Stimulated activated CD4-positive, alpha-beta T cell treated with anti-CD3 and anti-CD28 coated beads, TNF-alpha, amount 100 ng/mL, for 24 hours (primary cell): ENCODE data around the gene PSMA7.
"Not testable (repeated sequence)": the region's sequence is repeated elsewhere in the genome, so short reads cannot be mapped to it uniquely, and the experiment has no call there.

Experiments
- DNase-seq, 3 experiments: peaks; one replicate each; pipeline ENCODE4 v3.0.0-alpha.2; 2020; ENCODE audit warnings: low read depth in 3 of 3

The PSMA7 gene

DNA sequence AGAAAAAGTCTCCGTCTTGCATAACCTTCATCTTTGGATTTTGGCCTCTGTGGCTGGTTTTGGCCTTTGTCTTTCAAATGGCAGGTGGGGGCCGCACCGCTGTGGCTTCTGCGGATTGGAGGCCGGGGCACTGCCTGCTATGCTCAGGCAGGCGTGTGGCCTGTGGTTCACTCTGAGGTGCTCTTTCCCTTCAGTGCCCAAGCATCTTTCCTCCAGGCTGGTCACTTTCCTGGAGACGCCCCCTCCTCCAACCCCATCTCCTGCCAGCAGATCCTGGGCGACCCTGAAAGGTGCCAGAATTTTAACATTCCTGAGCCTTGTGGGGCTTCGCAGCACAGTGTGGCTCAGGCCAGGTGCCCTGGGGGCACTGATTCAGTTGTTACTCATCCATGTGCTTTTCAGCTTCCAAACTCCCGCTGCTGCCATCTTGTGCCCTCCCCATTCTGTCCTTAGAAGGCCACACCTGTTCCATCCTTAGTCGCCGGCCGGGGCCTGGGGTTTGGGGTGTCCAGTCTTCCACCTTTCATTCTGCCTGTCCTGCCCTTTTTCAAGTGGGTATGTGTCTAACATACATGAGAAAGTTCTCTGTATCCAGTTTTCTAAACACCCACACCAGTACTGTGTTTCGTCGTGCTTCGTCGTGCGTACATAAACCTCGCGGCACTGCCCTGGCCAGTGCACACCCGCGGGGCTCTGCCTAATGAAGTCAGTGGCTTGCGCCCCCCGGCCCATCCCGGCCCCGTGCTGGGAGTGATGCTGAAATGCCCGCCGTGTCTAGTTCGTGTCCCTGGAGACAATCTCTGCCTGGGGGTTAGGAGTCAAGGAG is 12.4 kb upstream of the PSMA7 start:
- no peak for DNase-seq

GRCh38 chr20:62151835-62152364 is 8.7 kb upstream of the PSMA7 start:
- no peak for DNase-seq

DNA sequence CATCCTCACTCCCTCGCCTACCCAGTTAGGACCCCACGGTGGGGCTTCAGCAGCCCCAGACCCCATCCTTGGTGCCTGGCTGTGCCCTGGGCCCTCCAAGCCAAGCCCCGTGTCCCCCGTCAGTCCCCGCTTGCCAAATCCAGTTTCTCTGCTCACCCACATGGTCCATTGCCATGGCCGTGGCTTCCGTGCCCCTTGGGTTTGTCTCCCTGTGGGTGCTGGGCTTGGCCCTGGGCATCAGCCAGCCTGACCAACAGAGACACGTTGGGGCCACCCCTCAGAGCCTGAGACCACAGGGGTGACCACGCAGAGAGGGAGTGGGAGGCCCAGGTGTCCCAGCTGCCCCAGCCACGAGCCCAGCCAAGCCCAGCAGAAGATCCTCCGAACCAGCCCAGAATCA is 8.0 kb upstream of the PSMA7 start:
- DNase-seq, result no peak

GRCh38 chr20:62150310-62150575 is 7.0 kb upstream of the PSMA7 start:
- DNase-seq, result no peak

DNA sequence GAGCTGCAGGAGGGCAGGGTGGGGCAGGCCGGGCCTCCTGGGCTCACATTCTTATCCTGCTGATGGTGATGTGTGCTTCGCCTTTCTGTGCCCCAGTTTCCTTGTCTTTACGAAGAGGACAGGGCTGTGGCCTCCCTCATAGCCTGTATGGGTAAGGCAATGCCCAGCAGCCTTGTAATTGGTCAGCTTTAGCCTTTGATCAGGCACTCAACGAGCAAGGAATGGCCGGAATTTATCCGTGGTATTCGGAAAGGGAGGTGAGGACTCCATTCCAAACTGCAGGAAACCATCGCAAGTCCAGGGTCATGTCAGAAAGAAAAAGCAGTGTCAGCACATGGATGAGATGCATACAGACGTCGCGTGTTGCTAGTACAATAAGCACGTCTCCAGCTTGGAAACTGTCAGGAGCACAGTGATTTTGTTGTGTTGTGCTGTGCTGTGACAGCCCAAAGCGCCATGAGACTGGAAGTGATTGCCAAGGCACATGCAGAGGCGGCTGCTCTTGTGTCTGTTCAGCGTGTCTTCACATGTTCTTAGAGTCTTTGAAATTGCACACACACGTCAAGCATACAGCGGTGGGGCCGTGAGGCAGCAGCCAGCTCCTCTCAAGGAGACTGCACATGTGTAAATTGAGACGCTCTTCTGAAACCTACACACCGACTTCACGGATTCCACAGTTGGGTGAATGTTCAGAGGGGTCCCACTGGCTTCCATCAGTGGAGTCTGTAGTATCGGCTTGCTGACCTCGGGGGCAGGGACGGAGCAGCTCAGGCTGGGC is 6.5 kb upstream of the PSMA7 start:
- no peak for DNase-seq

DNA sequence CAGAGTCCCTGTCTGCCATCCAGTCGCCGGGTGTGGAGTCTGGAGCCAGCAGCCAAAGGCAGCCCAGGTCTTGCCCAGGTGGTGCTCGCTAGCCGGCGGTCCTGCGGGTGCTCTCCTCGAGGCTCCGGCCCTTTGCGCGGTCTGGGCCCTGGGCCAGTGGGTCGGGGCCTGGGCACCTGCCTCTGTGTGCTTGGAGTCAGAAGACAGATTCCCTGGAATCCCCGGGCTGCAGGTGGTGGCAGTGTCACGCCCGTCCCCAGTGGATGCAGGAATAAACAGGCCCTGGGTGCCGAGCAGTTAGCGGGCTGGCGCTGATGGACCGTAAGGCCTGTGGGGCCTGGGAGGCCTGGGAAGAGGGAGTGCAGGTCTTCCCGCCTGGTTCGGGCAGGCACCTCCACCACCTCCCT is 5.7 kb upstream of the PSMA7 start:
- no peak for DNase-seq

- DNase-seq, result not testable (repeated sequence)
These were observed 5.2 kb upstream of the PSMA7 start for GRCh38 chr20:62148383-62148782.

DNA sequence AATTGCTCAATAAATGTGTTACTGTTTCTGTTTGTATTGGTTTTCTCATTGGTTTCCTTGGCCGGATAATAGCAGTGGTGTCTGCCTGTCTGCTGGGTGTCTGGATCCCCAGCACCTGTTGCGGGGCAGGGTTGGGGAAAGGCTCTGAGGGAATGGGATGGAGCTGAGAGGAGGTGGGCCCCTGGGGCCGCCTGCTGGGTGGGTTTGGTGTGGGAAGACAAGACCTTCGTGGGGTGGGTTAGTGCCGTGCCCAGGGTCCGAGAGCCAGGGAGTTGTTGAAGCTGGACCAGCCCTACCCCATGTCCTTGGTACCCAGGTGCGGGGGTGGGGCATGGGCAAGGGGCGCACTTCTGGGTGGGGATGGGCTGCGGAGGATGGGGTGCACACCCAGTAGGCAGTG is 4.3 kb upstream of the PSMA7 start:
- DNase-seq, result no peak

GRCh38 chr20:62147125-62147524 is 3.9 kb upstream of the PSMA7 start:
- no peak for DNase-seq

DNA sequence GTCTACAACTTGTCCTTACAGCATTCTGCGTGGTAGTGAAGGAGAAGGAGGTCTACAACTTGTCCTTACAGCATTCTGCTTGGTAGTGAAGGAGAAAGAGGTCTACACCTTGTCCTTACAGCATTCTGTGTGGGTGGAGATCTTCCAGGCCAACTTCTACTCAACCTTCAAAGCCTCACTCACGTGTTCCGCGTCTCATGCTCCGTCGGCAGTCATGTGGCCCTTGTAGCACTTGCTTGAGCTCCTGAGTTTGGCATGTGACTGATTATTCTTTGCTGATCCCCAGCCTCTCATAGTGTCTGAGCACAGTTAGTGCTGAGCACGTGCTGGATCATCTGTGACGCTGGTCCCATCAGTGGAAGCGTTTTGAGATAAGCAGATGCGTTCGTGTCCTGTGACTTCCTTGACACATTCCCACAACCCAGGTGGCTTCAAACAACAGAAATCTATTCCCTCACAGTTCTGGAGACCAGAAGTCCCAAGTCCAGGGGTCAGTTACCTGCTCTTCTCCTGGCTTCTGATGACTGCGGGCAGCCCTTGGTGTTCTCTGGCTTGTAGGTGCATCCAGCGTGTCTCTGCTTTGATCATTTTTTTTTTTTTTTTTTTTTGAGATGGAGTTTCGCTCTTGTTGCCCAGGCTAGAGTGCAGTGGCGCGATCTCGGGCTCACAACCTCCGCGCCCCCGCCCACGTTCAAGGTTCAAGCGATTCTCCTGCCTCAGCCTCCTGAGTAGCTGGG is 3.0 kb upstream of the PSMA7 start:
- no peak for DNase-seq

- no peak for DNase-seq
These were observed 2.5 kb upstream of the PSMA7 start for GRCh38 chr20:62145688-62146018.

GRCh38 chr20:62143957-62144825 is 997 bp upstream of the PSMA7 start:
- DNase-seq, result peak in 2 of 3 experiments; percentile 50 to 65

DNA sequence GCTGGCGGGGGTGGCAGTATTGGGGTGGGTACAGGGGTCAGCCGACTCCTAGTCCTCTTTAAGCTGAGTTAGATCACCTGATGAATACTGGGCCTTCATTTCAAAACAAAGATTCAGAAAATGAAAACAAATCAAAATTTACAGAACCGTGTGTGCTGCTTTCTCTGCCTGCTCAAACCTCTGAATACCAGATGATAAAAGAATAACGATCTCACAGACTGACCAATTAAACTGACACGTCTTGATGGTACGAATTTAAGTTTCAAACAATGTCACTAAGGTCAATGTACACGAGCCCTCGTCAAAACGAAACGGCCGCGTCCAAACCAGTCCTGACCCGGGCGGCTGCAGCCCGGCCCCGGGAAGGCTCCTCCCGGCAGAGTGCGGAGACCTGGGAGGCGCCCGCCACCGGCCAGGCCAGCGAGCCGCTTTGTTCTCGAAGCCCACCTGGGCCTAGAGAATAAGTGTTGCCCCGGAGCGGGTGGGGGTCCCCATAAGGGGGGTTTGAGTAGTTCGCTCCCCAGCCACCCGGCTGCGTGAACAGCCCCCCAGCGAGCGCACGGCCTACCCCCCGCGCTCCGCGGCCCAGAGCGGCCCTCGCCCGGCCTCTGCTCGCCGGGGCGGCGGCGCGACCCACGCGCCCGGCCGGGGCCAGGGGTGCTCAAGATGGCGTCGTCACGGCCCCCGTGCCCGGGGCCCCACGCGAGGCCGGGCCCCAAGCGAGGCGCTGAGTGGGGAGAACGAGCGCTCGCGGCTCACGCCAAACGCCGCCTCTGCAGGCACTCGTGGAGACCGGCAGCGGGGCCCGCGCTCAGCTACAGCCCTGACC is 728 bp downstream of the PSMA7 start:
- DNase-seq, result peak in 1 of 3 experiments; percentile 11

DNA sequence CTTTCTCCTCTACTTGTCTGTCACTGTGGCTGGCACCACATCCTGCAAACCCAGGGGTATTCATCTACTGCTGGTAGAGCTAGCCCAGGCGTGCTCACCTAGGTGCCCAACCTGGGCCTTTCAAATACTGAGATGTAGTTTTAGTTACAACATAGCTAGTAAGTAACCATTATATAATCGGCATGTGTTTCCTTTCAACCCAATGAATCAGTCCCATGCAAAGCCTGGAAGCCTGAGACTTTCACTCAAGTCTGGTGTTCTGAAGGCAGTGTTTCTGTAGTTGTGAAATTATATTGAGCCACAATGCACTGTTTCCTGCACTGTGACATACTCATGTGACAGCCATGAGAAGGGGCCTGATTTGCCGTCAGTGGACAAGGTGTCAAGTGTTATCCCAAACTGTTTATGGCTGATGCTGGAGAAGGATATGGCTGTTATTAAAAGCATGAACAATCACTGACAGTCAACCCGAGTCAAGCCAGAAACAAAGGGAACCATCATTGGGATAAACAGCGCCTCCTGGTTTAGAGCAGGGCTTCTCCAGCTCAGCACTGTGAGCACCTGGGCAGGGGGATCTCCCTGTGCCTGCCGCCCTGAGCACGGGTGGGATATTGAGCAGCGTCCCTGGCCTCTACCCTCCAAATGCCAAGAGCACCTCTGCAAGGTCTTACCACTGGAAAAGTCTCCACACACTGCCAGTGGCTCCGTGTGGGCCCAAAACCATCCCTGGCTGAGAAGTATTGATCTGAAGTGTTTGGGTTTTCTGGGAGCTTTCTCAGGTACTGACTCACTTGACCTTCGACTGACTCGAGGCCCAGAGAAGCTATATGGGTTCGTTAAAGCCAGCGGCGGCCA is 1.6 kb downstream of the PSMA7 start:
- peak in 1 of 3 experiments; percentile 12 for DNase-seq

DNA sequence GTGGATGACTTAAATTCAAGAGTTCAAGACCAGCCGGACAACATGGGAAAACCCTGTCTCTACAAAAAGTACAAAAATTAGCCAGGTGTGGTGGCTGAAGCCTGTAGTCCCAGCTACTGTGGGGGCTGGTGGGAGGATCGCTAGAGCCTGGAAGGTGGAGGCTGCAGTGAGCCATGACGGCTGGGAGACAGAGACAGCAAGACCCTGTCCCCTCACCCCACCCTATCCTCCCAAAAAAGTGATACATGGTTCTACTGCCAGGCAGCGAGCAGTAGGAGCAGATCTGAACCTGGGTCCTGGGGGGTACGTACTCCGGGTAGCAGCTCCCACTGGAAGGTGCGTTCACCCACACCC is 2.2 kb downstream of the PSMA7 start:
- no peak for DNase-seq

DNA sequence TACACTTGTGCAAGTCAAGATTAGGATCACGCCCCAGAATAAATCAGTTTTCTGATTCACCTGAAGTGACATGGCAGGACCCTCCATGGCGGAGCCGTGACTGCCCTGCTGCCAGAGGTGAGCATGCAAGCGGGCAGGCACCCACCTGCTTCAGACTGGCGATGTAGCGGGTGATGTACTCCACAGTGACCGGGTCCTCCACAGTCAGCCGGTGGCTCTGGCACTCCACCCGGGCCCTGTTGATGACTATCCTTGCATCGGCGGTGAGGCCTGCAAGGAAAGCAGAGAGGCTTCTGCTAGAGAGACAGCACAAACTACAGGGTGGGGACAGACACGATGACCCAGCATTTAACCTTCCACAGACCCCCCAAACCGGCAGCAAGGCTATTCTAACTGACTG is 3.6 kb downstream of the PSMA7 start:
- no peak for DNase-seq

DNA sequence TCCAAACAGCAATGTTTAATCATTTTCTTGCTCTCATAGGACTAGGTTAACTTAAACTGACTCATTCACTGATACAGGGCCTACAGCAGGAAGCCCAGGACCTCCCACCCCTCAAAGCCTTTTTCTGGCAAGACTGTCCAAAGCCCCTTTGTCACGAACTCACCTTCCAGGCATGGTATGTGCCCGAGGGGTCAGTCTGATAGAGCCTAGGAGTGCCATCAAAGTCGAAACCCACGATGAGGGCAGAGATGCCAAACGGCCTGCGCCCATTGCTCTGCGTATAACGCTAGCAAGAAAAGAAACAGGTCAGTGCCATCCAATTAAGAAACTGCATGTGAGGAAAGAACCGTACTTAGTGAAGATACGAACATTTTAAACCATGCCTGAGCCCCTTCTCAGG is 4.3 kb downstream of the PSMA7 start:
- no peak for DNase-seq

DNA sequence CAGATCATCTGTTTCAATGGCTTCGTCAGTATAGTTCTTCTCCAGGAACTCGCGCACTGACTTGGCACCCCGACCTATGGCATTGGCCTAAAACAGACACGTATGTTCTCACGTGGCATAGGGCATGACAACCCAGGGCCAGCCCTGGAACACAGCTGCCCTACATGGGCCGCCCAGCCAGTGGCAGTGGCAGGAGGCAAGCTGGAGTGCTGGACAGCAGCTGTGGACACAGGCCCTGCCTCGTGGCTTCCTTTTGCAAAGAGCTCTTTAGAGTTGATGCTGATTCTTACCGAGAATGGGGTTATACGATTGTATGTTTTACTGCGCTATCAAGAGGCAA is 5.0 kb downstream of the PSMA7 start:
- DNase-seq, result no peak

- DNase-seq, result no peak
These were observed 5.6 kb downstream of the PSMA7 start for GRCh38 chr20:62137478-62138203.

DNA sequence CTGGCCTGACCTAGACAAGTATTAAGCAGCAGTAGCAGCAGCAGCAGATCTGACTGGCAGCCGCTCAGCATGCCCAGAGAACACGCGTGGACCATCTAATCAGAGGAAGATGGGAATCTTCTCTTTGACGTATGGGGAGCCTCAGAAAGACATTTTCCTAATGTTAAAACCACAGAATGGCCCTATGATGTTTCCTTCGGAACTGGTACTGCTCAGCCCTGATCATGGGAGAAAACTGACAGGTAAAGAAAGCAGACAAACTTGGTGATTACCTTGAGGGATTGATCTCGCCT is 6.2 kb downstream of the PSMA7 start:
- no peak for DNase-seq
